ENCODE data around the gene CFAP45. TPM values are rescaled to one million over a fixed set of nuclear protein-coding genes. Genes with fewer than 3 reads are reported as not detected.

Gene CFAP45
- total and polyA plus RNA-seq, 9 of the 15 experiments (the other 6 are each of a cell fraction or from before 2014, with no cell fraction given), result 0.65 to 2.4 (median 1.5) TPM

GRCh38 chr1:159848326-159848725 is 51.6 kb downstream of the CFAP45 start (continued):
- TF ChIP-seq, protein P1, sequence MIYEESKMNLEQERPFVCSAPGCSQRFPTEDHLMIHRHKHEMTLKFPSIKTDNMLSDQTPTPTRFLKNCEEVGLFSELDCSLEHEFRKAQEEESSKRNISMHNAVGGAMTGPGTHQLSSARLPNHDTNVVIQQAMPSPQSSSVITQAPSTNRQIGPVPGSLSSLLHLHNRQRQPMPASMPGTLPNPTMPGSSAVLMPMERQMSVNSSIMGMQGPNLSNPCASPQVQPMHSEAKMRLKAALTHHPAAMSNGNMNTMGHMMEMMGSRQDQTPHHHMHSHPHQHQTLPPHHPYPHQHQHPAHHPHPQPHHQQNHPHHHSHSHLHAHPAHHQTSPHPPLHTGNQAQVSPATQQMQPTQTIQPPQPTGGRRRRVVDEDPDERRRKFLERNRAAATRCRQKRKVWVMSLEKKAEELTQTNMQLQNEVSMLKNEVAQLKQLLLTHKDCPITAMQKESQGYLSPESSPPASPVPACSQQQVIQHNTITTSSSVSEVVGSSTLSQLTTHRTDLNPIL (CRISPR knock-in tag; IDR thresholded peaks at IDR 0.05), result no peak
- TF ChIP-seq, protein P2, sequence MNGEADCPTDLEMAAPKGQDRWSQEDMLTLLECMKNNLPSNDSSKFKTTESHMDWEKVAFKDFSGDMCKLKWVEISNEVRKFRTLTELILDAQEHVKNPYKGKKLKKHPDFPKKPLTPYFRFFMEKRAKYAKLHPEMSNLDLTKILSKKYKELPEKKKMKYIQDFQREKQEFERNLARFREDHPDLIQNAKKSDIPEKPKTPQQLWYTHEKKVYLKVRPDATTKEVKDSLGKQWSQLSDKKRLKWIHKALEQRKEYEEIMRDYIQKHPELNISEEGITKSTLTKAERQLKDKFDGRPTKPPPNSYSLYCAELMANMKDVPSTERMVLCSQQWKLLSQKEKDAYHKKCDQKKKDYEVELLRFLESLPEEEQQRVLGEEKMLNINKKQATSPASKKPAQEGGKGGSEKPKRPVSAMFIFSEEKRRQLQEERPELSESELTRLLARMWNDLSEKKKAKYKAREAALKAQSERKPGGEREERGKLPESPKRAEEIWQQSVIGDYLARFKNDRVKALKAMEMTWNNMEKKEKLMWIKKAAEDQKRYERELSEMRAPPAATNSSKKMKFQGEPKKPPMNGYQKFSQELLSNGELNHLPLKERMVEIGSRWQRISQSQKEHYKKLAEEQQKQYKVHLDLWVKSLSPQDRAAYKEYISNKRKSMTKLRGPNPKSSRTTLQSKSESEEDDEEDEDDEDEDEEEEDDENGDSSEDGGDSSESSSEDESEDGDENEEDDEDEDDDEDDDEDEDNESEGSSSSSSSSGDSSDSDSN (IDR thresholded peaks at IDR 0.05; ENCODE audit: borderline replicate concordance in 1 of 2, low read depth in 2 of 2, low read length in 2 of 2), result no peak
- TF ChIP-seq ZNF75A (CRISPR knock-in tag; IDR thresholded peaks at IDR 0.05) (no peak), CREB3L1 (IDR thresholded peaks at IDR 0.05; ENCODE audit: borderline replicate concordance, low read depth) (no peak), SAFB (IDR thresholded peaks at IDR 0.05; ENCODE audit: borderline replicate concordance, low read depth, low read length) (no peak), MYC (IDR thresholded peaks at IDR 0.05; ENCODE audit: low read depth, low read length) (no peak), MYC (CRISPR knock-in tag; IDR thresholded peaks at IDR 0.05; ENCODE audit: borderline replicate concordance, low read depth) (no peak)

All from K562 (cell line).